ENCODE data around the gene TSPAN14. TPM values are rescaled to one million over a fixed set of nuclear protein-coding genes. Genes with fewer than 3 reads are reported as not detected.

The TSPAN14 gene
- total RNA-seq, 2 experiments from 2014 or later = 17.0 to 33.4 TPM

- Histone ChIP-seq H3K4me3 (ENCODE audit: low read depth, low read length, poor library complexity, severe bottlenecking) (peak overlapping the region; percentile 32), H3K27ac (ENCODE audit: low read depth, low read length, poor library complexity, severe bottlenecking) (peak overlapping the region; percentile 93), H3K9me2 (ENCODE audit: insufficient read depth, low read length) (no peaks in the 10 kb centered on the region), H3K4me1 (ENCODE audit: insufficient read depth, low read length, poor library complexity, severe bottlenecking) (peaks cover 86% of the 10 kb centered on the region), H3K36me3 (ENCODE audit: insufficient read depth, low read length) (no peaks in the 10 kb centered on the region), H2AFZ (ENCODE audit: low read length) (no peak overlapping the region), H3K9me3 (ENCODE audit: low read length) (no peaks in the 10 kb centered on the region), H4K20me1 (ENCODE audit: insufficient read depth, low read length) (peaks cover 12% of the 10 kb centered on the region), H3K79me2 (ENCODE audit: insufficient read depth, low read depth, low read length) (peaks cover 96% of the 10 kb centered on the region), H3K4me2 (ENCODE audit: low read length) (peak overlapping the region; percentile 84)
- BruUV-seq (replicated peaks) = no TSS peak
- intact Hi-C loops (cut with micrococcal nuclease; ENCODE audit: unreplicated experiment) = loop anchor here (5.0 kb wide), 2 partner anchors 257 to 272 kb away; no protein-coding TSS in a partner anchor
- TF ChIP-seq EZH2phosphoT487 (IDR thresholded peaks at IDR 0.05; ENCODE audit: borderline replicate concordance, low read depth, low read length) (no peak), CTCF (conservative IDR thresholded peaks at IDR 0.05; ENCODE audit: low read length) (peak; percentile 55; the same call in 1 of the 2 replicates)
- DNase-seq (ENCODE audit: low spot score) = peak; percentile 82
- CTCF ChIA-PET (ENCODE audit: unreplicated experiment) = interaction anchor here (0.6 to 1.6 kb wide), 3 partner anchors 12 to 70 kb away, joined by 3 to 10 read pairs (median 8); no protein-coding TSS in a partner anchor
- POLR2A ChIA-PET = interaction anchor here (0.6 to 3.5 kb wide), 7 partner anchors 10 to 1436 kb away, joined by 3 to 19 read pairs (median 5); no protein-coding TSS in a partner anchor
Measured at GRCh38 chr10:80459047-80459865, 5.1 kb downstream of the TSPAN14 start.

- no peaks in the 10 kb centered on the region for H3K9me2 ChIP-seq (ENCODE audit: insufficient read depth, low read length)
- no peaks in the 10 kb centered on the region for H3K9me3 ChIP-seq (ENCODE audit: low read length)
- TF ChIP-seq CTCF (conservative IDR thresholded peaks at IDR 0.05; ENCODE audit: low read length) (no peak), EZH2phosphoT487 (IDR thresholded peaks at IDR 0.05; ENCODE audit: borderline replicate concordance, low read depth, low read length) (no peak)
- peak overlapping the region; percentile 84 for H3K4me2 ChIP-seq (ENCODE audit: low read length)
- peaks cover 97% of the 10 kb centered on the region for H3K4me1 ChIP-seq (ENCODE audit: insufficient read depth, low read length, poor library complexity, severe bottlenecking)
- DNase-seq (ENCODE audit: low spot score) = no peak
- intact Hi-C loops (cut with micrococcal nuclease; ENCODE audit: unreplicated experiment) = loop anchor here (10.0 kb wide), 1 partner anchor 1216 kb away; no protein-coding TSS in a partner anchor
- no TSS peak for BruUV-seq (replicated peaks)
- ChIA-PET CTCF (ENCODE audit: unreplicated experiment) (interaction anchor here (0.6 kb wide), 1 partner anchor 10 kb away, joined by 4 read pairs; no protein-coding TSS in a partner anchor), POLR2A (interaction anchor here (1.0 to 3.5 kb wide), 3 partner anchors 11 to 31 kb away, joined by 3 to 19 read pairs (median 9); no protein-coding TSS in a partner anchor)
- H3K36me3 ChIP-seq (ENCODE audit: insufficient read depth, low read length) = no peaks in the 10 kb centered on the region
- no peak overlapping the region for H2AFZ ChIP-seq (ENCODE audit: low read length)
- H3K4me3 ChIP-seq (ENCODE audit: low read depth, low read length, poor library complexity, severe bottlenecking) = peak overlapping the region; percentile 28
- peaks cover 100% of the 10 kb centered on the region for H3K79me2 ChIP-seq (ENCODE audit: insufficient read depth, low read depth, low read length)
- peaks cover 8% of the 10 kb centered on the region; the same call in 1 of the 2 replicates for H4K20me1 ChIP-seq (ENCODE audit: insufficient read depth, low read length)
- peak overlapping the region; percentile 93 for H3K27ac ChIP-seq (ENCODE audit: low read depth, low read length, poor library complexity, severe bottlenecking)
Measured at GRCh38 chr10:80460399-80461207, 6.5 kb downstream of the TSPAN14 start.
